ENCODE measurements around the gene RGS6. TPM values are rescaled to one million over a fixed set of nuclear protein-coding genes. Genes with fewer than 3 reads are reported as not detected.

The RGS6 gene
- polyA plus RNA-seq, 3 donors, result not detected

DNA sequence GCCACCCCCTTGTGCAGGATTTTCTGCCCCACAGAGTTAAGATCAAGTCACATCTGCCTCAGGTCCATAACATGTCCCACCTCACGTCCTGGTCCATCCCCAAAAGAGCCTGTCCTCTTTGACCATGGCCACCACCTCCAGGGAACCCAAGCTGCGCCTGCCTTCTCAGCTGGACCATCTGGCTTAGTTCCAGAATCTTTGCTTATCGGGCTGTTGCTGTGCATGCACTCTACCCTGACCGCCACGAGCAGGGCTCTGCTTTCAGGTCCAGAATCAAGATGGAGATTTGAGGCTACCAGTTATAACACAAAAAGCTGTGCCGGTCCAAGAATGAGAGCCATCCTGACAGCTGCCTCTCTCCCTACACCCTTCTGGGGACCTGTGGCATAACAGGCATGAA, 635.0 kb downstream of the RGS6 start:
- H3K27me3 Mint-ChIP-seq (ENCODE audit: low read depth in 3 of 3), result peaks cover 2 to 22% (median 11%) of the 10 kb centered on the region in 3 donors
- DNase-seq, result no peak
- H3K27me3 ChIP-seq (ENCODE audit: control insufficient read depth in 2 of 2, insufficient read depth in 2 of 2, low read length in 2 of 2), result peaks cover 0 to 2% of the 10 kb centered on the region in 2 donors
- H3K79me2 ChIP-seq (ENCODE audit: insufficient read depth, low read length), result no peaks in the 10 kb centered on the region
- no peaks in the 10 kb centered on the region for H3K36me3 ChIP-seq (replicated peaks in 1 of 2; ENCODE audit: control insufficient read depth in 1 of 2, insufficient read depth in 2 of 2, low read length in 2 of 2)
- peaks cover 0 to 2% (median 0%) of the 10 kb centered on the region in 7 donors for H3K9me3 Mint-ChIP-seq
- H3K27ac Mint-ChIP-seq, result no peak overlapping the region
- no peaks in the 10 kb centered on the region for H3K4me1 ChIP-seq (ENCODE audit: control insufficient read depth in 1 of 2, insufficient read depth in 2 of 2, low read length in 2 of 2)
- H3K4me3 ChIP-seq (replicated peaks in 1 of 3; ENCODE audit: low read depth in 2 of 3, low read length in 3 of 3), result no peak overlapping the region
- H2AFZ ChIP-seq (ENCODE audit: insufficient read depth, low read depth, low read length, poor library complexity, severe bottlenecking), result no peak overlapping the region
- TF ChIP-seq, protein P1, sequence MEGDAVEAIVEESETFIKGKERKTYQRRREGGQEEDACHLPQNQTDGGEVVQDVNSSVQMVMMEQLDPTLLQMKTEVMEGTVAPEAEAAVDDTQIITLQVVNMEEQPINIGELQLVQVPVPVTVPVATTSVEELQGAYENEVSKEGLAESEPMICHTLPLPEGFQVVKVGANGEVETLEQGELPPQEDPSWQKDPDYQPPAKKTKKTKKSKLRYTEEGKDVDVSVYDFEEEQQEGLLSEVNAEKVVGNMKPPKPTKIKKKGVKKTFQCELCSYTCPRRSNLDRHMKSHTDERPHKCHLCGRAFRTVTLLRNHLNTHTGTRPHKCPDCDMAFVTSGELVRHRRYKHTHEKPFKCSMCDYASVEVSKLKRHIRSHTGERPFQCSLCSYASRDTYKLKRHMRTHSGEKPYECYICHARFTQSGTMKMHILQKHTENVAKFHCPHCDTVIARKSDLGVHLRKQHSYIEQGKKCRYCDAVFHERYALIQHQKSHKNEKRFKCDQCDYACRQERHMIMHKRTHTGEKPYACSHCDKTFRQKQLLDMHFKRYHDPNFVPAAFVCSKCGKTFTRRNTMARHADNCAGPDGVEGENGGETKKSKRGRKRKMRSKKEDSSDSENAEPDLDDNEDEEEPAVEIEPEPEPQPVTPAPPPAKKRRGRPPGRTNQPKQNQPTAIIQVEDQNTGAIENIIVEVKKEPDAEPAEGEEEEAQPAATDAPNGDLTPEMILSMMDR (IDR thresholded peaks at IDR 0.05), result no peak
- H3K27ac ChIP-seq (ENCODE audit: low read depth in 1 of 2, low read length in 2 of 2), result no peak overlapping the region
- no peak overlapping the region for H3K4me2 ChIP-seq (replicated peaks; ENCODE audit: extremely low read depth, low read length, poor library complexity, severe bottlenecking)
- H3K9ac ChIP-seq (ENCODE audit: insufficient read depth, low read length, poor library complexity, severe bottlenecking), result no peak overlapping the region
- no peak overlapping the region for H3K4me3 Mint-ChIP-seq
- 95% methylated on average over 6 of the region's 6 CpGs for WGBS (ENCODE audit: insufficient coverage)
- no peaks in the 10 kb centered on the region for H3K4me1 Mint-ChIP-seq
- no peaks in the 10 kb centered on the region for H3K36me3 Mint-ChIP-seq
- H3K9me3 ChIP-seq (replicated peaks in 1 of 2; ENCODE audit: control insufficient read depth in 1 of 2, insufficient read depth in 1 of 2, low read length in 2 of 2), result no peaks in the 10 kb centered on the region
- intact Hi-C loops (cut with micrococcal nuclease), result no loop called here
- no peaks in the 10 kb centered on the region for H4K20me1 ChIP-seq (ENCODE audit: insufficient read depth, low read length)

DNA sequence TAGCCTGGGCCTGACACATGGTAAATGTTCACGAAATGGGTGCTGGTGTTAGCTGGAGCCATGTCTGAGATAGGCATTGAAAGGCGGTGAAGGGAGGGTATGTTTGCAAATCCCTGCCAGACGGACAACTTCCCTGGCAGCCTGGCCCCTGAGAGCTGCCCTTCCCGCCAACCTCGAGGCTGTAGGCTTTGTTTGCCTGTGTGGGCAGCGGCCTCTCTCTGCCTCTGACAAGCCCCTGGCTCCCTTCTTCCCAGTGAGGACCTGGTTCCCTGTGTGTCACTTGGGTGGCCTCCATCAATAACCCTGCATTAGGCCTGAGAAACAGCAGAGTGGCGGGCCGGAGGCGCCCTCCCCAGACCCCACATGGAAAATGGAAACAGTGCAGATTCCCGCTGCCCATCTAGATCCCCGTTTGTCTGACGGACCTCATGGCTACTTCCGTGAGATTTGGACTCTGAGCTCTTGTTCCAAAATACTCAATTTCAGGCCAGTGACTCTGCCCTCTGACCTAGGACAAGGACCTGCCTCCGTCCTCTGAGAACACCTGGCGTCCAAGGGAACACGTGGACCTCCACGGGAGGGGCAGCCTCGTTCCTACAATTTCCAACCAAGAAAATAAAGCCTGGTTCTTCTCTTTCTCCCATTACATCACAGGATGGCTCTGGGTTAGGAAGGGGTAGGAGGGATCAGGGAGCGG, 636.2 kb downstream of the RGS6 start:
- no peaks in the 10 kb centered on the region for H3K9me3 ChIP-seq (replicated peaks in 1 of 2; ENCODE audit: control insufficient read depth in 1 of 2, insufficient read depth in 1 of 2, low read length in 2 of 2)
- H3K27ac ChIP-seq (ENCODE audit: low read depth in 1 of 2, low read length in 2 of 2), result no peak overlapping the region
- TF ChIP-seq, protein P1 (IDR thresholded peaks at IDR 0.05), result no peak
- Mint-ChIP-seq H3K9me3 (no peaks in the 10 kb centered on the region), H3K36me3 (no peaks in the 10 kb centered on the region), H3K4me1 (no peaks in the 10 kb centered on the region), H3K27me3 (ENCODE audit: low read depth in 3 of 3) (peaks cover 2 to 23% (median 18%) of the 10 kb centered on the region in 3 donors), H3K27ac (no peak overlapping the region), H3K4me3 (no peak overlapping the region)
- 93% methylated on average over 12 of the region's 19 CpGs for WGBS (ENCODE audit: insufficient coverage)
- no peak for DNase-seq
- no peaks in the 10 kb centered on the region for H3K4me1 ChIP-seq (ENCODE audit: control insufficient read depth in 1 of 2, insufficient read depth in 2 of 2, low read length in 2 of 2)
- H3K27me3 ChIP-seq (ENCODE audit: control insufficient read depth in 2 of 2, insufficient read depth in 2 of 2, low read length in 2 of 2), result peaks cover 2% of the 10 kb centered on the region in 2 donors
- intact Hi-C loops (cut with micrococcal nuclease), result no loop called here
- no peak overlapping the region for H3K4me3 ChIP-seq (replicated peaks in 1 of 3; ENCODE audit: low read depth in 2 of 3, low read length in 3 of 3)
- no peak overlapping the region for H2AFZ ChIP-seq (ENCODE audit: insufficient read depth, low read depth, low read length, poor library complexity, severe bottlenecking)
- no peaks in the 10 kb centered on the region for H3K36me3 ChIP-seq (replicated peaks in 1 of 2; ENCODE audit: control insufficient read depth in 1 of 2, insufficient read depth in 2 of 2, low read length in 2 of 2)
- H3K79me2 ChIP-seq (ENCODE audit: insufficient read depth, low read length), result no peaks in the 10 kb centered on the region
- H3K9ac ChIP-seq (ENCODE audit: insufficient read depth, low read length, poor library complexity, severe bottlenecking), result no peak overlapping the region
- H4K20me1 ChIP-seq (ENCODE audit: insufficient read depth, low read length), result no peaks in the 10 kb centered on the region
- H3K4me2 ChIP-seq (replicated peaks; ENCODE audit: extremely low read depth, low read length, poor library complexity, severe bottlenecking), result no peak overlapping the region
